OCI-LY7 (cell line): ENCODE data around the gene SLC39A2.

Source experiments
- EZH2phosphoT487 ChIP-seq: fragments of 200-600 bp; sonication (generic); IDR thresholded peaks from 2 replicates; pipeline ENCODE4 v1.6.1; 2018; ENCODE audit warnings: low read depth, borderline replicate concordance, mild to moderate bottlenecking, mixed run types, antibody characterized with exemption, low read length, moderate library complexity, mixed read lengths
- TF ChIP-seq, protein P1 (sequence below): fragments of 200-600 bp; sonication (generic); conservative IDR thresholded peaks from 2 replicates; pipeline ENCODE4 v1.5.1; 2014; ENCODE audit warnings: mild to moderate bottlenecking, antibody characterized with exemption, low read length, moderate library complexity, mixed read lengths

DNA sequence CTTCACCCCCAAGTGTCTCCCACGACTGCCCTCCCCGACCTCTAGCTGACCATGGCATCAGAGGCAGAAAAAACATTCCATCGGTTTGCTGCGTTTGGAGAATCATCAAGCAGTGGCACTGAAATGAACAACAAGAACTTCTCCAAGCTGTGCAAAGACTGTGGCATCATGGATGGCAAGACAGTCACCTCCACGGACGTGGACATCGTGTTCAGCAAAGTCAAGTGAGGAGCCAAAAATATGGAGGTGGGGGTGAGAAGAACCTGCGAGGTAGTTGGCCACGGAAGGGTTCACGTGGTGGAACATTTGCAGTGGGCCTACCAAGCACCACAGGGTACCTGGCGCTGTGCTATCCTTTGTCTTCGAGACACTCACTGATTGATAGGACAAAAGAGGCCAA is 31.4 kb downstream of the SLC39A2 start:
- TF ChIP-seq, protein P1, sequence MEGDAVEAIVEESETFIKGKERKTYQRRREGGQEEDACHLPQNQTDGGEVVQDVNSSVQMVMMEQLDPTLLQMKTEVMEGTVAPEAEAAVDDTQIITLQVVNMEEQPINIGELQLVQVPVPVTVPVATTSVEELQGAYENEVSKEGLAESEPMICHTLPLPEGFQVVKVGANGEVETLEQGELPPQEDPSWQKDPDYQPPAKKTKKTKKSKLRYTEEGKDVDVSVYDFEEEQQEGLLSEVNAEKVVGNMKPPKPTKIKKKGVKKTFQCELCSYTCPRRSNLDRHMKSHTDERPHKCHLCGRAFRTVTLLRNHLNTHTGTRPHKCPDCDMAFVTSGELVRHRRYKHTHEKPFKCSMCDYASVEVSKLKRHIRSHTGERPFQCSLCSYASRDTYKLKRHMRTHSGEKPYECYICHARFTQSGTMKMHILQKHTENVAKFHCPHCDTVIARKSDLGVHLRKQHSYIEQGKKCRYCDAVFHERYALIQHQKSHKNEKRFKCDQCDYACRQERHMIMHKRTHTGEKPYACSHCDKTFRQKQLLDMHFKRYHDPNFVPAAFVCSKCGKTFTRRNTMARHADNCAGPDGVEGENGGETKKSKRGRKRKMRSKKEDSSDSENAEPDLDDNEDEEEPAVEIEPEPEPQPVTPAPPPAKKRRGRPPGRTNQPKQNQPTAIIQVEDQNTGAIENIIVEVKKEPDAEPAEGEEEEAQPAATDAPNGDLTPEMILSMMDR, result no peak
- no peak for TF ChIP-seq EZH2phosphoT487
